Upper lobe of right lung (tissue), 1 donor: ENCODE results near the gene DNAH8. TPM values are rescaled to one million over a fixed set of nuclear protein-coding genes. Genes with fewer than 3 reads are reported as not detected.
A peak's percentile ranks its signal among the peaks of the same experiment; 100 is the strongest.

ENCODE experiments used
- ATAC-seq: fragments of 200-7000 bp; cut with Tn5 transposase; one replicate; pipeline ENCODE4 v1.9.1; 2020; ENCODE audit warnings: mild to moderate bottlenecking, moderate library complexity
- DNase-seq: peaks from one replicate; pipeline ENCODE4 v3.0.0-alpha.2; 2020
- H3K27ac ChIP-seq: fragments of 200-600 bp; one replicate; pipeline ENCODE4 v1.8.0; 2022
- H3K27me3 ChIP-seq: fragments of 200-600 bp; one replicate; pipeline ENCODE4 v1.8.0; 2022; ENCODE audit warnings: mild to moderate bottlenecking
- H3K36me3 ChIP-seq: fragments of 200-600 bp; one replicate; pipeline ENCODE4 v1.8.0; 2022
- H3K4me1 ChIP-seq: fragments of 200-600 bp; one replicate; pipeline ENCODE4 v1.8.0; 2022
- H3K4me3 ChIP-seq: fragments of 200-600 bp; one replicate; pipeline ENCODE4 v1.8.0; 2022; ENCODE audit warnings: mild to moderate bottlenecking
- H3K9me3 ChIP-seq: fragments of 200-600 bp; one replicate; pipeline ENCODE4 v1.8.0; 2022
- CTCF ChIP-seq: fragments of 200-600 bp; IDR thresholded peaks from one replicate; pipeline ENCODE4 v1.8.0; 2022; ENCODE audit warnings: antibody characterized with exemption
- intact Hi-C: fragments of 100-400 bp; cut with DNase I; formaldehyde crosslinking; loops from one replicate; pipeline ENCODE4 v1.11.0; 2022
- total RNA-seq: library from RNA; stranded (reverse); fragmentation: NEBNext Ultra II Directional; extraction: Animal tissue kit (Norgen Biotek cat#: 25700); gene quantifications from one replicate; pipeline ENCODE4 v1.2.1, GENCODE V29; 2021
- donor health status: DM: no; HTN: yes; CAD: no; lungs with severe emphysema.

The DNAH8 gene
- total RNA-seq, 1 donor from 2014 or later: 0.17 TPM

DNA sequence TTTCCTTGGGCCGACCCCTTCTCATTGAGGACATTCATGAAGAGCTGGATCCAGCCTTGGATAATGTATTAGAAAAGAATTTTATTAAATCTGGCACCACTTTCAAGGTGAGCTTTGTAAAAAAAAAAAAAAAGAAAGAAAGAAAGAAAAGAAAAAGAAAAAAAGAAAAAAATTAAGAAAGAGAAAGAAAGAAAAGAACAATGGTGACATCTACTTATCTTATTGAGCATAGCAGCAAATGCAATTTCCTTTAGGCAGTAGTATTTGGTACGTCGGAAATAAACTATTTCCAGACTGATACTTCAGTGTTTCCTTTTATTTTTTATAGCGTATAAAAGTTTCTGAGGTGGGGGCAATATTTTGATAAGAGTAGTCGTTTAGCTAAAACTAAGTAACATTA lies 214.4 kb downstream of the DNAH8 start:
- no peak for TF ChIP-seq CTCF
- Histone ChIP-seq H3K9me3 (no peaks in the 10 kb centered on the region), H3K36me3 (no peaks in the 10 kb centered on the region), H3K4me1 (no peaks in the 10 kb centered on the region), H3K27me3 (peaks cover 26% of the 10 kb centered on the region), H3K27ac (no peak overlapping the region), H3K4me3 (no peak overlapping the region)
- intact Hi-C loops: no loop called here
- no peak for DNase-seq
- ATAC-seq: no peak

- no peak for DNase-seq
- no peaks in the 10 kb centered on the region for H3K36me3 ChIP-seq
- H3K9me3 ChIP-seq: no peaks in the 10 kb centered on the region
- peak; percentile 59 for ATAC-seq
- H3K27ac ChIP-seq: no peak overlapping the region
- H3K27me3 ChIP-seq: peaks cover 18% of the 10 kb centered on the region
- H3K4me1 ChIP-seq: no peaks in the 10 kb centered on the region
- H3K4me3 ChIP-seq: no peak overlapping the region
- peak; percentile 38 for TF ChIP-seq CTCF
- intact Hi-C loops: no loop called here
Measured at GRCh38 chr6:38933426-38933825, 218.3 kb downstream of the DNAH8 start.

- DNase-seq (no peak), ATAC-seq (no peak)
- Histone ChIP-seq H3K9me3 (no peaks in the 10 kb centered on the region), H3K4me3 (no peak overlapping the region), H3K36me3 (no peaks in the 10 kb centered on the region), H3K27me3 (peaks cover 12% of the 10 kb centered on the region), H3K4me1 (no peaks in the 10 kb centered on the region), H3K27ac (no peak overlapping the region)
- intact Hi-C loops: no loop called here
- no peak for TF ChIP-seq CTCF
Measured at GRCh38 chr6:38935051-38935450, 219.9 kb downstream of the DNAH8 start.

DNA sequence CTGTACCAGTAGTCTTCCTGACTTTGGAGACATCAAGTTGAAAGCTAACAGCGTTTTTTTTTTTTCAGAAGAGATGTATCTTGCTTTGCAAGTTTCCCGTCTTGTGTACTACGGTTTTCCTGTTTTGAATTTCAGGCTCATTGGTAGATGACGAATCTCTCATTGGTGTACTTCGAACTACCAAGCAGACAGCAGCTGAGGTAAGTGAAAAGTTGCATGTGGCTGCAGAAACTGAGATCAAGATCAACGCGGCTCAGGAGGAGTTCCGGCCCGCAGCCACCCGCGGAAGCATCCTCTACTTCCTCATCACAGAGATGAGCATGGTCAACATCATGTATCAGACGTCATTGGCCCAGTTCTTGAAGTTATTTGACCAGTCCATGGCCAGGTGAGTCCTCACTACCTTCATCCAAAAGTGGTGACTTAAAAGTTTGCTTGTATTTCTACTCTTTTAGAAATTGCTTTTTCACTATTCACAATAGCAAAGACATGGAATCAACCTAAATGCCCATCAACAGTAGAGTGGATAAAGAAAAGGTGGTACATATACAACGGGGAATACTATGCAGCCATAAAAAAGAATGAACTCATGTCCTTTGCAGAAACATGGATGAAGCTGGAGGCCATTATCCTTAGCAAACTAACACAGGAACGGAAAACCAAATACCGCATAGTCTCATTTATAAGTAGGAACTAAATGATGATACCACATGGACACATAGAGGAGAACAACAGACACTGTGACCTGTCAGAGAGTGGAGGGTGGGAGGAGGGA lies 222.9 kb downstream of the DNAH8 start:
- DNase-seq: no peak
- TF ChIP-seq CTCF: no peak
- H3K27me3 ChIP-seq: no peaks in the 10 kb centered on the region
- no peaks in the 10 kb centered on the region for H3K9me3 ChIP-seq
- H3K4me3 ChIP-seq: no peak overlapping the region
- intact Hi-C loops: no loop called here
- H3K27ac ChIP-seq: no peak overlapping the region
- no peaks in the 10 kb centered on the region for H3K4me1 ChIP-seq
- ATAC-seq: no peak
- H3K36me3 ChIP-seq: no peaks in the 10 kb centered on the region

- DNase-seq (no peak), ATAC-seq (no peak)
- Histone ChIP-seq H3K4me1 (no peaks in the 10 kb centered on the region), H3K4me3 (no peak overlapping the region), H3K27ac (no peak overlapping the region), H3K36me3 (no peaks in the 10 kb centered on the region), H3K27me3 (no peaks in the 10 kb centered on the region), H3K9me3 (no peaks in the 10 kb centered on the region)
- intact Hi-C loops: no loop called here
- no peak for TF ChIP-seq CTCF
Measured at GRCh38 chr6:38938741-38939140, 223.6 kb downstream of the DNAH8 start.
